H1 (cell line): Measurements from ENCODE around the gene NT5DC3. TPM values are rescaled to one million over a fixed set of nuclear protein-coding genes. Genes with fewer than 3 reads are reported as not detected.

Source experiments
- CHD1 ChIP-seq: IDR thresholded peaks from 2 replicates; pipeline ENCODE4 v1.6.1; 2012; ENCODE audit warnings: low read depth, low read length, improper control_type of control experiment
- GABPA ChIP-seq: IDR thresholded peaks from 2 replicates; pipeline ENCODE4 v1.6.1; 2011; ENCODE audit warnings: mild to moderate bottlenecking, low read length, moderate library complexity, borderline replicate concordance; ENCODE audit not compliant: insufficient read depth
- KDM5A ChIP-seq: fragments of 200-600 bp; IDR thresholded peaks from 2 replicates; pipeline ENCODE4 v1.7.1; 2012; ENCODE audit warnings: mild to moderate bottlenecking, low read length, inconsistent platforms, mixed read lengths
- SIRT6 ChIP-seq: IDR thresholded peaks from one replicate; pipeline ENCODE4 v1.7.1; 2012; ENCODE audit warnings: low read length, inconsistent platforms
- SIX5 ChIP-seq: IDR thresholded peaks from 2 replicates; pipeline ENCODE4 v1.6.1; 2011; ENCODE audit warnings: mild to moderate bottlenecking, low read depth, low read length
- polyA plus RNA-seq, 7 experiments: library from polyadenylated mRNA; depleted of rRNA in 3 of 7; stranded (reverse) in 5 of 7; unstranded in 2 of 7; fragments of >200 nt in 5 of 7; fragments of 200-250 nt in 2 of 7; gene quantifications; 1 replicate in 5 of 7; 2 replicates in 1 of 7; 4 replicates in 1 of 7; pipeline versions ENCODE4 v1.2.1 to v1.2.3, GENCODE V29; 2011 to 2013; ENCODE audit warnings: missing spikeins in 2 of 7, mixed read lengths in 2 of 7
- total RNA-seq: library from RNA; stranded (reverse); fragmentation: NEBNext Ultra II Directional; extraction: Animal tissue kit (Norgen Biotek cat#: 25700); gene quantifications from 2 replicates; pipeline ENCODE4 v1.2.1, GENCODE V29; 2021
- TF ChIP-seq, protein P1 (sequence below): IDR thresholded peaks from 2 replicates; pipeline ENCODE4 v1.6.1; 2012; ENCODE audit warnings: inconsistent platforms

NT5DC3 gene
- total and polyA plus RNA-seq, 2 of the 8 experiments (the other 6 are each of a cell fraction or from before 2014, with no cell fraction given), result 5.4 to 14.8 TPM

DNA sequence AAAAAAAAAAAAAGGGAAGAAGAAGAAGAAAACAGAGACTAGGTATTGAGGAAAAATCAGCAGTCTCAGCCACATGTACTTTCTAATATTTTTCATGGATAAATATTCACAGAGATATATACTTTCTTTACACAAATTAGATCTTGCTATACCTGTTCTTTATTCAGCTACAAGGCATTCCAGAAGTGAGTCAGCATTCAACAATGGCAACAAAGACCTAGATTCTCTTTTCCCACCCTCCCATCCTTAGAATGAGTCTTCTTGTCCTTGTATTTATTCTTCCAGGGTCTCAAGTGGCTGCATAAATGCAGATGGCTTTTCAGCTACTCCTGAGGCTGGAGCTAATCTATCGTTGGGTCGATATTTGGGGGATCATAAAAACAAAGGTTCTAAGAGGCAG, 93.0 kb downstream of the NT5DC3 start (continued):
- no peak for TF ChIP-seq KDM5A
- TF ChIP-seq SIRT6, result no peak
- TF ChIP-seq CHD1, result no peak
- TF ChIP-seq, protein P1, sequence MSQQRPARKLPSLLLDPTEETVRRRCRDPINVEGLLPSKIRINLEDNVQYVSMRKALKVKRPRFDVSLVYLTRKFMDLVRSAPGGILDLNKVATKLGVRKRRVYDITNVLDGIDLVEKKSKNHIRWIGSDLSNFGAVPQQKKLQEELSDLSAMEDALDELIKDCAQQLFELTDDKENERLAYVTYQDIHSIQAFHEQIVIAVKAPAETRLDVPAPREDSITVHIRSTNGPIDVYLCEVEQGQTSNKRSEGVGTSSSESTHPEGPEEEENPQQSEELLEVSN, result no peak
- no peak for TF ChIP-seq GABPA
- no peak for TF ChIP-seq SIX5
- TF ChIP-seq, all 59 proteins: peak for 0
